Trophoblast cell (in vitro differentiated cells and primary cell): ENCODE results near the gene PPP1CC.
"Not testable (repeated sequence)": the region's sequence is repeated elsewhere in the genome, so short reads cannot be mapped to it uniquely, and the experiment has no call there.

Experiments
- DNase-seq, 2 donors: peaks; one replicate each; pipeline ENCODE4 v3.0.0-alpha.2; 2016
- H2AFZ ChIP-seq: 2 replicates; pipeline ENCODE4 v1.6.1; 2013; ENCODE audit warnings: low read length, moderate library complexity, mild to moderate bottlenecking; ENCODE audit not compliant: insufficient read depth, poor library complexity
- H2AK5ac ChIP-seq: 2 replicates; pipeline ENCODE4 v1.6.1; 2013; ENCODE audit warnings: mild to moderate bottlenecking, low read length
- H2BK120ac ChIP-seq: 2 replicates; pipeline ENCODE4 v1.6.1; 2013; ENCODE audit warnings: low read length, mild to moderate bottlenecking, moderate library complexity; ENCODE audit not compliant: insufficient read depth, poor library complexity
- H2BK12ac ChIP-seq: 2 replicates; pipeline ENCODE4 v1.6.1; 2013; ENCODE audit warnings: mild to moderate bottlenecking, low read length, moderate library complexity
- H2BK5ac ChIP-seq: 2 replicates; pipeline ENCODE4 v1.6.1; 2013; ENCODE audit warnings: low read length, low read depth, moderate library complexity, mild to moderate bottlenecking; ENCODE audit not compliant: poor library complexity
- H3K14ac ChIP-seq: 2 replicates; pipeline ENCODE4 v1.6.1; 2013; ENCODE audit warnings: mild to moderate bottlenecking, low read length
- H3K18ac ChIP-seq: 2 replicates; pipeline ENCODE4 v1.6.1; 2013; ENCODE audit warnings: mild to moderate bottlenecking, low read length
- H3K23ac ChIP-seq: 2 replicates; pipeline ENCODE4 v1.6.1; 2013; ENCODE audit warnings: low read length
- H3K27ac ChIP-seq: 2 replicates; pipeline ENCODE4 v1.5.1; 2013; ENCODE audit warnings: low read depth, mild to moderate bottlenecking, inconsistent platforms, low read length, moderate library complexity
- H3K27me3 ChIP-seq: 2 replicates; pipeline ENCODE4 v1.6.1; 2013; ENCODE audit warnings: inconsistent platforms, mild to moderate bottlenecking, low read length, moderate library complexity; ENCODE audit not compliant: insufficient read depth
- H3K36me3 ChIP-seq, 2 experiments: 1 replicate in 1 of 2; 2 replicates in 1 of 2; pipeline ENCODE4 v1.6.1; 2013; ENCODE audit warnings: low read length in 2 of 2, mild to moderate bottlenecking in 2 of 2, moderate library complexity in 1 of 2; ENCODE audit not compliant: insufficient read depth in 2 of 2, control insufficient read depth in 1 of 2
- H3K4ac ChIP-seq: 2 replicates; pipeline ENCODE4 v1.6.1; 2013; ENCODE audit warnings: low read depth, mild to moderate bottlenecking, low read length, moderate library complexity
- H3K4me1 ChIP-seq, 2 experiments: 1 replicate in 1 of 2; 2 replicates in 1 of 2; pipeline ENCODE4 v1.6.1; 2013; ENCODE audit warnings: low read length in 2 of 2, mild to moderate bottlenecking in 2 of 2, moderate library complexity in 1 of 2; ENCODE audit not compliant: insufficient read depth in 2 of 2, control insufficient read depth in 1 of 2
- H3K4me2 ChIP-seq: 2 replicates; pipeline ENCODE4 v1.6.1; 2013; ENCODE audit warnings: inconsistent platforms, mild to moderate bottlenecking, low read length, moderate library complexity
- H3K4me3 ChIP-seq: 2 replicates; pipeline ENCODE4 v1.5.1; 2013; ENCODE audit warnings: mild to moderate bottlenecking, low read depth, low read length, inconsistent platforms
- H3K79me1 ChIP-seq: one replicate; pipeline ENCODE4 v1.6.1; 2013; ENCODE audit warnings: low read length
- H3K79me2 ChIP-seq: 2 replicates; pipeline ENCODE4 v1.6.1; 2013; ENCODE audit warnings: low read length, mild to moderate bottlenecking; ENCODE audit not compliant: control insufficient read depth, insufficient read depth, poor library complexity
- H3K9ac ChIP-seq: 2 replicates; pipeline ENCODE4 v1.6.1; 2013; ENCODE audit warnings: mild to moderate bottlenecking, low read length
- H3K9me3 ChIP-seq: 2 replicates; pipeline ENCODE4 v1.6.1; 2013; ENCODE audit warnings: low read depth, mild to moderate bottlenecking, control low read depth, inconsistent platforms, low read length; ENCODE audit not compliant: insufficient read depth
- H4K12ac ChIP-seq: 2 replicates; pipeline ENCODE4 v1.6.1; 2013; ENCODE audit warnings: low read depth, mild to moderate bottlenecking, low read length, moderate library complexity
- H4K8ac ChIP-seq: 2 replicates; pipeline ENCODE4 v1.6.1; 2013; ENCODE audit warnings: low read depth, mild to moderate bottlenecking, low read length, moderate library complexity
- H4K91ac ChIP-seq: one replicate; pipeline ENCODE4 v1.6.1; 2013; ENCODE audit warnings: low read depth, mild to moderate bottlenecking, low read length, moderate library complexity
- WGBS: extraction: QIAGEN DNeasy Blood & Tissue Kit; methylation state at CpG from one replicate; pipeline ENCODE4 v1.1.7; 2013; ENCODE audit warnings: missing lambda C conversion rate; ENCODE audit not compliant: insufficient read length, insufficient coverage; ENCODE audit errors: extremely low coverage; 5-methylcytosine and 5-hydroxymethylcytosine counted together

PPP1CC gene

DNA sequence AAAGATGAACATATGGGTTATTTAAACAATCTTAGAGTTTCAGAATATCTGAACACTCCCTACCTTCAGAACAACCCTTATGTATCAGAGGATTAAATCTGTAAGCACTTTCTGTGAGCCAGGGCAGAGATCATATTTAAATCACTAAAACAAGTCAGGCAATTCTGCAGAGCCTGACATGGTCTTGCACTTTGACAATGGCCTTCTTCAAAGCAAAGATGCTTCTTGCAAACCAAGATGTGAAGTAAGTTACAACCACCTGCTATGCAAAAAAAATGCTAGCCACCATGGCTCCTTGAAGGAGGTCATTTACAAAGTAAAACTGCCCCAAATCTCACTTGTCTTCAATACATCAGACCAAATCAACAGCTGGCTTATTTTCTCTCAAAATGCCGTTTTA lies 3.2 kb downstream of the PPP1CC start:
- Histone ChIP-seq H3K14ac (no peak overlapping the region), H2AK5ac (no peak overlapping the region)

DNA sequence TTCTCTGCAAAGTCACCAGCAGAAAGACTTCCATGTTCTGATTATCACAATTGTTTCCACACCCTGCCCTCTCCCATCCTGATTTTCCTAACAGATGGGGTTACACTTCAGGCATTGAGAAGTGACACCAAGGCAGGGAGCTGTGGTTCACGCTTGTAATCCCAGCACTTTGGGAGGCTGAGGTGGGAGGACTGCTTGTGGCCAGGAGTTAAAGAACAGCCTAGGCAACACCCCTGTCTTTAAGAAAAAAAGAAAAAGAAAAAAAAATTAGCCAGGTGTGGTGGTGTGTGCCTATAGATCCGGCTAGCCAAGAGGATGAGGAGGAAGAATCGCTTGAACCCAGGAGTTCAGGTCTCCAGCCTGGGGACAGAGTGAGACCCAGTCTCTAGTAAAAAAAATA lies 5.2 kb downstream of the PPP1CC start:
- Histone ChIP-seq H3K9ac (no peak overlapping the region), H3K4me3 (no peak overlapping the region), H3K9me3 (no peaks in the 10 kb centered on the region), H3K27me3 (no peaks in the 10 kb centered on the region), H3K27ac (no peak overlapping the region), H4K91ac (no peak overlapping the region), H4K8ac (no peak overlapping the region), H2BK12ac (no peak overlapping the region), H3K14ac (no peak overlapping the region), H3K36me3 (peaks cover 13 to 15% of the 10 kb centered on the region in 2 experiments), H2AK5ac (no peak overlapping the region), H2BK5ac (no peak overlapping the region), H3K18ac (no peak overlapping the region), H3K79me1 (peaks cover 5% of the 10 kb centered on the region), H3K23ac (no peak overlapping the region), H2BK120ac (no peak overlapping the region), H3K4me1 (peaks cover 2 to 3% of the 10 kb centered on the region in 2 experiments), H3K4ac (peak overlapping the region; percentile 74), H3K79me2 (peaks cover 30% of the 10 kb centered on the region), H2AFZ (no peak overlapping the region), H3K4me2 (no peak overlapping the region), H4K12ac (no peak overlapping the region)
- no CpG with 5 or more reads among the region's 3 CpGs for WGBS
- no peak for DNase-seq

More for the DNA sequence above, 3.2 kb downstream of the PPP1CC start:
- Histone ChIP-seq H3K4me1 (peaks cover 4 to 7% of the 10 kb centered on the region in 2 experiments), H3K18ac (no peak overlapping the region), H4K91ac (no peak overlapping the region), H3K36me3 (peaks cover 7 to 8% of the 10 kb centered on the region in 2 experiments), H2AFZ (no peak overlapping the region), H3K79me2 (peaks cover 24% of the 10 kb centered on the region), H3K4me2 (no peak overlapping the region), H2BK120ac (no peak overlapping the region), H3K4me3 (no peak overlapping the region), H3K9ac (no peak overlapping the region), H3K27me3 (no peaks in the 10 kb centered on the region), H4K8ac (no peak overlapping the region), H3K9me3 (no peaks in the 10 kb centered on the region), H3K27ac (no peak overlapping the region), H2BK12ac (no peak overlapping the region), H4K12ac (no peak overlapping the region), H3K79me1 (peaks cover 7% of the 10 kb centered on the region), H2BK5ac (no peak overlapping the region), H3K4ac (peak overlapping the region; percentile 67), H3K23ac (no peak overlapping the region)
- no peak for DNase-seq
- WGBS: no CpG with 5 or more reads among the region's 1 CpG

- Histone ChIP-seq H3K4ac (peak overlapping the region; percentile 81), H3K79me2 (peaks cover 25% of the 10 kb centered on the region), H3K36me3 (peaks cover 14 to 15% of the 10 kb centered on the region in 2 experiments)
- H2BK5ac ChIP-seq, H3K4me1 ChIP-seq, H3K14ac ChIP-seq, H4K91ac ChIP-seq, H3K23ac ChIP-seq, H3K79me1 ChIP-seq, H2AFZ ChIP-seq, H2AK5ac ChIP-seq, H3K4me3 ChIP-seq, H3K9me3 ChIP-seq, H3K27ac ChIP-seq, H3K18ac ChIP-seq, H4K8ac ChIP-seq, H3K27me3 ChIP-seq, H2BK120ac ChIP-seq, H3K4me2 ChIP-seq, H2BK12ac ChIP-seq, H3K9ac ChIP-seq, H4K12ac ChIP-seq, DNase-seq: not testable (repeated sequence)
- WGBS: no CpG with 5 or more reads among the region's 5 CpGs
Observed at GRCh38 chr12:110737016-110737415, 5.7 kb downstream of the PPP1CC start.

- no peak overlapping the region for H2BK5ac ChIP-seq
- no peak overlapping the region for H2BK12ac ChIP-seq
- no peak overlapping the region for H3K27ac ChIP-seq
- no peak overlapping the region for H3K9ac ChIP-seq
- H3K36me3 ChIP-seq: peaks cover 23 to 30% of the 10 kb centered on the region in 2 experiments
- DNase-seq: no peak
- peaks cover 0 to 5% of the 10 kb centered on the region in 2 experiments for H3K4me1 ChIP-seq
- H3K4me3 ChIP-seq: no peak overlapping the region
- H3K79me2 ChIP-seq: peaks cover 15% of the 10 kb centered on the region
- H4K91ac ChIP-seq: no peak overlapping the region
- peak overlapping the region; percentile 98 for H3K4ac ChIP-seq
- H2AK5ac ChIP-seq: no peak overlapping the region
- H3K79me1 ChIP-seq: no peaks in the 10 kb centered on the region
- no peak overlapping the region for H3K14ac ChIP-seq
- H4K12ac ChIP-seq: no peak overlapping the region
- H3K27me3 ChIP-seq: no peaks in the 10 kb centered on the region
- no peak overlapping the region for H3K23ac ChIP-seq
- no peak overlapping the region for H2AFZ ChIP-seq
- H3K18ac ChIP-seq: peak overlapping the region; percentile 44
- H4K8ac ChIP-seq: no peak overlapping the region
- H3K9me3 ChIP-seq: no peaks in the 10 kb centered on the region
- no CpG with 5 or more reads among the region's 1 CpG for WGBS
- H2BK120ac ChIP-seq: no peak overlapping the region
- no peak overlapping the region for H3K4me2 ChIP-seq
Observed at GRCh38 chr12:110733900-110734299, 8.8 kb downstream of the PPP1CC start.
